ENCODE results near the gene YPEL4. TPM values are rescaled to one million over a fixed set of nuclear protein-coding genes. Genes with fewer than 3 reads are reported as not detected.
A peak's percentile ranks its signal among the peaks of the same experiment; 100 is the strongest.

YPEL4 gene
- total RNA-seq, 1 experiment from 2014 or later, result 0.32 TPM

- no peak for TF ChIP-seq REST (IDR thresholded peaks at IDR 0.05; ENCODE audit: low read depth)
Measured at GRCh38 chr11:57650739-57651090, 1.0 kb upstream of the YPEL4 start (continued).

- no peak for DNase-seq (ENCODE audit: low read depth, low spot score)
- Histone ChIP-seq H3K4me3 (replicated peaks in 1 of 2; ENCODE audit: low read depth in 1 of 2, low read length in 2 of 2) (peak overlapping the region in 1 of 2 experiments; percentile 14; a peak in 1 of 4 replicates), H3K27me3 (ENCODE audit: insufficient read depth, low read length) (peaks cover 12% of the 10 kb centered on the region; the same call in 1 of the 2 replicates), H3K9ac (ENCODE audit: low read length) (no peak overlapping the region), H3K27ac (ENCODE audit: low read depth, low read length) (no peak overlapping the region), H3K4me2 (ENCODE audit: low read length) (peak overlapping the region; percentile 48), H3K9me2 (ENCODE audit: insufficient read depth) (no peaks in the 10 kb centered on the region), H2AFZ (ENCODE audit: low read depth, low read length, poor library complexity, severe bottlenecking) (no peak overlapping the region), H4K20me1 (ENCODE audit: insufficient read depth) (no peaks in the 10 kb centered on the region), H3K36me3 (ENCODE audit: control insufficient read depth in 1 of 2, insufficient read depth in 2 of 2, low read length in 2 of 2) (no peaks in the 10 kb centered on the region), H3K4me1 (ENCODE audit: control insufficient read depth in 1 of 2, insufficient read depth in 2 of 2, low read length in 2 of 2) (peaks cover 0 to 25% of the 10 kb centered on the region in 2 experiments; a peak in 3 of 4 replicates), H3K9me3 (ENCODE audit: control insufficient read depth in 1 of 2, insufficient read depth in 1 of 2, low read depth in 1 of 2, low read length in 2 of 2) (no peaks in the 10 kb centered on the region), H3K79me2 (ENCODE audit: insufficient read depth, low read length) (no peaks in the 10 kb centered on the region)
- ChIA-PET POLR2A (no interaction called here), CTCF (interaction anchor here (0.6 kb wide), 1 partner anchor 106 kb away, joined by 3 read pairs; no protein-coding TSS in a partner anchor), RAD21 (ENCODE audit: low non-redundant PET in 1 of 2, low total read pairs in 2 of 2, uncharacterized antibody in 2 of 2, unreplicated experiment in 2 of 2) (no interaction called here)
- no peak for ATAC-seq
- intact Hi-C loops (cut with micrococcal nuclease), result loop anchor here (1.0 to 10.0 kb wide), 2 partner anchors 45 to 804 kb away; no protein-coding TSS in a partner anchor
- BruUV-seq (replicated peaks), result no TSS peak
- TF ChIP-seq FOSL1 (IDR thresholded peaks at IDR 0.05; ENCODE audit: low read depth) (no peak), JUND (IDR thresholded peaks at IDR 0.05) (no peak), CEBPB (IDR thresholded peaks at IDR 0.05; ENCODE audit: low read depth) (no peak), POLR2AphosphoS5 (IDR thresholded peaks at IDR 0.05; ENCODE audit: low read depth, low read length) (no peak), SRF (IDR thresholded peaks at IDR 0.05; ENCODE audit: low read depth) (no peak), SP1 (IDR thresholded peaks at IDR 0.05; ENCODE audit: low read depth) (no peak), SIN3A (IDR thresholded peaks at IDR 0.05; ENCODE audit: low read depth) (no peak), EZH2phosphoT487 (IDR thresholded peaks at IDR 0.05; ENCODE audit: borderline replicate concordance) (no peak), POLR2A (IDR thresholded peaks at IDR 0.05; ENCODE audit: borderline replicate concordance, extremely low read depth, insufficient read depth, insufficient read length) (no peak), RAD21 (IDR thresholded peaks at IDR 0.05; ENCODE audit: low read depth) (no peak), EZH2 (IDR thresholded peaks at IDR 0.05) (no peak), REST (IDR thresholded peaks at IDR 0.05; ENCODE audit: low read depth) (no peak)
- TF ChIP-seq, protein P1, sequence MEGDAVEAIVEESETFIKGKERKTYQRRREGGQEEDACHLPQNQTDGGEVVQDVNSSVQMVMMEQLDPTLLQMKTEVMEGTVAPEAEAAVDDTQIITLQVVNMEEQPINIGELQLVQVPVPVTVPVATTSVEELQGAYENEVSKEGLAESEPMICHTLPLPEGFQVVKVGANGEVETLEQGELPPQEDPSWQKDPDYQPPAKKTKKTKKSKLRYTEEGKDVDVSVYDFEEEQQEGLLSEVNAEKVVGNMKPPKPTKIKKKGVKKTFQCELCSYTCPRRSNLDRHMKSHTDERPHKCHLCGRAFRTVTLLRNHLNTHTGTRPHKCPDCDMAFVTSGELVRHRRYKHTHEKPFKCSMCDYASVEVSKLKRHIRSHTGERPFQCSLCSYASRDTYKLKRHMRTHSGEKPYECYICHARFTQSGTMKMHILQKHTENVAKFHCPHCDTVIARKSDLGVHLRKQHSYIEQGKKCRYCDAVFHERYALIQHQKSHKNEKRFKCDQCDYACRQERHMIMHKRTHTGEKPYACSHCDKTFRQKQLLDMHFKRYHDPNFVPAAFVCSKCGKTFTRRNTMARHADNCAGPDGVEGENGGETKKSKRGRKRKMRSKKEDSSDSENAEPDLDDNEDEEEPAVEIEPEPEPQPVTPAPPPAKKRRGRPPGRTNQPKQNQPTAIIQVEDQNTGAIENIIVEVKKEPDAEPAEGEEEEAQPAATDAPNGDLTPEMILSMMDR (IDR thresholded peaks at IDR 0.05 in 2 of 3, conservative IDR thresholded peaks at IDR 0.05 in 1 of 3; ENCODE audit: borderline replicate concordance in 1 of 3, insufficient read depth in 1 of 3, low read depth in 2 of 3, low read length in 2 of 3), result no peak
Measured at GRCh38 chr11:57648801-57649735, 644 bp downstream of the YPEL4 start.

All from HCT116 (cell line).